ENCODE measurements around the gene SMURF2.
"Not testable (repeated sequence)": the region's sequence is repeated elsewhere in the genome, so short reads cannot be mapped to it uniquely, and the experiment has no call there.

Gene SMURF2

GRCh38 chr17:64630309-64631223, 31.5 kb downstream of the SMURF2 start:
- DNase-seq, result no peak

- no peak for DNase-seq
These were observed 33.5 kb downstream of the SMURF2 start for GRCh38 chr17:64628641-64629040.

GRCh38 chr17:64627797-64628196, 34.3 kb downstream of the SMURF2 start:
- no peak for DNase-seq

GRCh38 chr17:64626827-64627226, 35.3 kb downstream of the SMURF2 start:
- no peak for DNase-seq

- no peak for DNase-seq
These were observed 36.6 kb downstream of the SMURF2 start for GRCh38 chr17:64625541-64625940.

GRCh38 chr17:64622931-64623654, 39.0 kb downstream of the SMURF2 start:
- no peak for DNase-seq

- no peak for DNase-seq
These were observed 40.3 kb downstream of the SMURF2 start for GRCh38 chr17:64621772-64622171.

GRCh38 chr17:64618848-64619247, 43.3 kb downstream of the SMURF2 start:
- no peak for DNase-seq

GRCh38 chr17:64617125-64617780, 44.9 kb downstream of the SMURF2 start:
- peak in 2 of 3 donors; percentile 26 to 27 for DNase-seq

- DNase-seq, result no peak
These were observed 47.0 kb downstream of the SMURF2 start for GRCh38 chr17:64615028-64615677.

GRCh38 chr17:64614266-64615027, 47.7 kb downstream of the SMURF2 start:
- no peak for DNase-seq

GRCh38 chr17:64611369-64611768, 50.7 kb downstream of the SMURF2 start:
- no peak for DNase-seq

GRCh38 chr17:64610244-64610643, 51.9 kb downstream of the SMURF2 start:
- DNase-seq, result not testable (repeated sequence)

- peak; percentile 11 to 60 (median 49) for DNase-seq
These were observed 53.5 kb downstream of the SMURF2 start for GRCh38 chr17:64608571-64608981.

- no peak for DNase-seq
These were observed 54.1 kb downstream of the SMURF2 start for GRCh38 chr17:64607862-64608565.

GRCh38 chr17:64604532-64604931, 57.6 kb downstream of the SMURF2 start:
- DNase-seq, result not testable (repeated sequence)

GRCh38 chr17:64603987-64604386, 58.1 kb downstream of the SMURF2 start:
- DNase-seq, result no peak

GRCh38 chr17:64599827-64600226, 62.3 kb downstream of the SMURF2 start:
- no peak for DNase-seq

GRCh38 chr17:64599187-64599676, 62.9 kb downstream of the SMURF2 start:
- peak; percentile 30 to 55 (median 37) for DNase-seq

GRCh38 chr17:64598672-64599071, 63.4 kb downstream of the SMURF2 start:
- no peak for DNase-seq

- no peak for DNase-seq
These were observed 65.1 kb downstream of the SMURF2 start for GRCh38 chr17:64596988-64597387.

Data from suppressor macrophage treated with lipopolysaccharide for 1 hour (primary cell).